ENCODE results near the gene TGM5. TPM values are rescaled to one million over a fixed set of nuclear protein-coding genes. Genes with fewer than 3 reads are reported as not detected.

The TGM5 gene
- total and polyA plus RNA-seq, 11 donors = 1.2 TPM; not detected in 10

DNA sequence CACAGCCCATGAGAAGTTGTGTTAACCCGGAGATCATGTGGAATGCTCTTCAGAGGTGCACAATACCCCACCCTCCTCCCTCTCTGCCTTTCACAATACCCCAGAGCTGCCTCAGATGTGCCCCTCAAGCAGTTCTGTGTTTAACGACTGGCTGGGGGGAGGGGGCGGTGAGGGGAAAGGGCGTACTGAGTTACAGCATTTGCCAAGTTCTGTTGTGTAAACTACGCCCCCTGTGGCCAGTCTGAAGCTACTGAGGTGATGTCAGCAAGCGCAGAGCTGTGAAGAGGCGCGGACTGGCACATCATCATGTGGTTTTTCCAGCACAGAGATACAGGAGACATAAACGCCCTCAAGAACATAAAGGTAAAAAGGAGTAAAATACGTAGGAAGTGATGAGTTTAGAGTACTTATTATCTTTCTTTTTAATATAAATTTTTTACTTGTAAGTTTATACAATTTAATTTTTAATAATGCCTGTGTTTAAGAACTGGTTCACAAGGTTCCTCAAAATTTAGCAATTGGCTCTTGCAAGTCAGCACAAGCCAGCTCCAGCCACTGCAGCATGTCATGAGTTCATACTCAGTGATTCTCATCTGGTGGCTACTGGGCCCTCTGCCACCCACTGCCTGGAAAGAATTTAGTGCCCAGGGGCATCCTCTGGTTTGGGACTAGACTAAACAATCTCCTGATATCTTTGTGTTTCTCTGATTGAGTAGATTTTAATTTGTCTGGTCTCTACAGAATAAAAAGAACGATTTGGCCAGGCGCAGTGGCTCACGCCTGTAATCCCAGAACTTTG, 47.6 kb downstream of the TGM5 start:
- Histone ChIP-seq H3K27ac (no peak overlapping the region), H3K4me1 (peaks cover 0 to 8% (median 0%) of the 10 kb centered on the region in 12 donors), H3K27me3 (no peaks in the 10 kb centered on the region), H3K36me3 (no peaks in the 10 kb centered on the region), H3K4me3 (no peak overlapping the region), H3K9me3 (no peaks in the 10 kb centered on the region)
- WGBS, 4 donors = 49 to 61% (median 54%) methylated on average over 13 of the region's 13 CpGs
- peak in 1 of 12 donors; percentile 18 for TF ChIP-seq CTCF (IDR thresholded peaks at IDR 0.05)
- TF ChIP-seq POLR2A (IDR thresholded peaks at IDR 0.05) = no peak
- ATAC-seq (no peak), DNase-seq (no peak)
- intact Hi-C loops (cut with DNase I) = no loop called here

DNA sequence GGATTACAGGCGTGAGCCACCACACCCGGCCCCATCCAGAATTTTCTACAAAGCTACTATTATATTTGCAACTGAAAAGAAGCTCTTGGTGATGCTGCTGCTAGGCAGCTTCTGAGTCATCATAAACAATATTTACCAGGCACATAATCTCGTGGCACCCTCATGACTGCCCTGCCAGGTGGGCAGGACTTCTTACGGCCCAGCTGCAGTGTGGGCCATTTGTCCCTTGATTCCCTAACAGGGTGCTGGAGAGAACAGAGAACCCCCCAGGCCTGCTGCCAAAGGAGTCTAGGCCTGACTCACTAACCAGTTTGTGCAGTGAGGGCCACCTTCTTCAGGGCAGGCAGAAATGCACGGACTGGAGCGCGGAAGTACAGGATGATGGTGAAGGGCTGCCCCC, 50.8 kb downstream of the TGM5 start:
- ATAC-seq (no peak), DNase-seq (no peak)
- H3K4me3 ChIP-seq = no peak overlapping the region
- H3K27ac ChIP-seq = no peak overlapping the region
- H3K9me3 ChIP-seq = no peaks in the 10 kb centered on the region
- no peaks in the 10 kb centered on the region for H3K36me3 ChIP-seq
- TF ChIP-seq POLR2A (IDR thresholded peaks at IDR 0.05) (no peak), CTCF (IDR thresholded peaks at IDR 0.05) (no peak)
- WGBS, 4 donors = 88 to 93% (median 91%) methylated on average over 6 to 7 of the region's 7 CpGs
- H3K4me1 ChIP-seq = peaks cover 0 to 9% (median 0%) of the 10 kb centered on the region in 12 donors
- intact Hi-C loops (cut with DNase I) = no loop called here
- H3K27me3 ChIP-seq = no peaks in the 10 kb centered on the region

DNA sequence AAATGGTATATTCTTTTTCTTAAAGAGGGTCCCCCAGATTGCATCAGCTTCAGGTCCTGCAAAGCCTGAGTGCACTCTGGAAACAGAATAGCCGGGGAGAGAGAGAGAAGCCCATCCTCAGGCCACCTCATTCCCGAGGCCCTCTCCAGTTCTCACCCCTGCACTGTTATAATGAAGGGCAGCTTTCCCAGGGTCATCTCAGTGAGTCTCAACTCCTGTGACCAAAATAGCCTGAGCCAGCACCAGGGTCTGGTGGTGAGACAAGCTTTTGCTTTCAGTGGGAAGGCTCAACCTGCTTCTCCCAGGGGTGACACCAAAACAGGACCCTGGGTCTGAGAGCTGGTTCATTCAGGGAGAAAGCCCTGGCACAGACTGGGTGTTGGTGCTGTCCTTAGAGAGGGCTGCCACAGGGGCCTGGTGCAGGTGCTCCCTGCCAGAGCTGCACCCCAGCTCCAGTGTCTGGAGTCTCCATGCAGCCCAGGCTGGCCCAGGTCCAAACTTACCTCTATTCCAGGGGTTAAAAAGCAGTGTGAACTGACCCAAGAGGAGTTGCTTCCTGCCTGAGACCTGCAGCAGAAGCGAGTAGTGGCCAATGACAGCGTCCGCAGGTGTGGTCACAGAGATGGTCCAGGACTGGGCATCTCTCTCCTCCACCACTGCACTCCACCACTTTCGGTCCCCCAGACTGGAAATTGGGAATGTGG, 52.0 kb downstream of the TGM5 start:
- H3K27ac ChIP-seq = peak overlapping the region in 1 of 12 donors; percentile 4
- DNase-seq = no peak
- 62 to 79% (median 76%) methylated on average over 6 of the region's 6 CpGs for WGBS, 4 donors
- TF ChIP-seq POLR2A (IDR thresholded peaks at IDR 0.05) (no peak), CTCF (IDR thresholded peaks at IDR 0.05) (no peak)
- intact Hi-C loops (cut with DNase I) = no loop called here
- no peak overlapping the region for H3K4me3 ChIP-seq
- ATAC-seq = peak; percentile 36 to 74 (median 62)
- H3K27me3 ChIP-seq = no peaks in the 10 kb centered on the region
- H3K4me1 ChIP-seq = peaks cover 0 to 5% (median 0%) of the 10 kb centered on the region in 12 donors
- no peaks in the 10 kb centered on the region for H3K36me3 ChIP-seq
- no peaks in the 10 kb centered on the region for H3K9me3 ChIP-seq

- peaks cover 0 to 5% (median 0%) of the 10 kb centered on the region in 12 donors for H3K4me1 ChIP-seq
- H3K9me3 ChIP-seq = no peaks in the 10 kb centered on the region
- intact Hi-C loops (cut with DNase I) = no loop called here
- no peaks in the 10 kb centered on the region for H3K36me3 ChIP-seq
- H3K27ac ChIP-seq = no peak overlapping the region
- ATAC-seq (no peak), DNase-seq (no peak)
- H3K27me3 ChIP-seq = peaks cover 0 to 4% (median 0%) of the 10 kb centered on the region in 9 donors
- WGBS, 4 donors = 63 to 72% (median 71%) methylated on average over 8 of the region's 8 CpGs
- TF ChIP-seq POLR2A (IDR thresholded peaks at IDR 0.05) = no peak
- no peak overlapping the region for H3K4me3 ChIP-seq
Observed at GRCh38 chr15:43214169-43214568, 52.6 kb downstream of the TGM5 start.

Measured in heart left ventricle (tissue), 16 donors.